NB4 (cell line): Measurements from ENCODE around the gene ALB.

Experiments used
- CTCF ChIP-seq: IDR thresholded peaks from one replicate; pipeline ENCODE4 v1.5.1; 2012; ENCODE audit warnings: low read depth, low read length
- POLR2A ChIP-seq: IDR thresholded peaks from 2 replicates; pipeline ENCODE4 v1.6.1; 2011; ENCODE audit warnings: mild to moderate bottlenecking; ENCODE audit not compliant: insufficient read length; ENCODE audit errors: extremely low read depth

GRCh38 chr4:73439445-73439844 lies 35.4 kb downstream of the ALB start:
- TF ChIP-seq POLR2A (no peak), CTCF (no peak)
